ENCODE results near the gene PRKAG2.
A peak's percentile ranks its signal among the peaks of the same experiment; 100 is the strongest.

The PRKAG2 gene

GRCh38 chr7:151570366-151570915 lies 306.5 kb downstream of the PRKAG2 start:
- peak; percentile 9 for DNase-seq

GRCh38 chr7:151568956-151569940 lies 307.7 kb downstream of the PRKAG2 start:
- no peak for DNase-seq

- peak; percentile 42 for DNase-seq
Observed at GRCh38 chr7:151566897-151567320, 310.0 kb downstream of the PRKAG2 start.

GRCh38 chr7:151565541-151565940 lies 311.4 kb downstream of the PRKAG2 start:
- no peak for DNase-seq

- no peak for DNase-seq
Observed at GRCh38 chr7:151560243-151560642, 316.7 kb downstream of the PRKAG2 start.

- no peak for DNase-seq
Observed at GRCh38 chr7:151559557-151560183, 317.2 kb downstream of the PRKAG2 start.

GRCh38 chr7:151558575-151558974 lies 318.3 kb downstream of the PRKAG2 start:
- no peak for DNase-seq

- no peak for DNase-seq
Observed at GRCh38 chr7:151556592-151556991, 320.3 kb downstream of the PRKAG2 start.

- DNase-seq, result no peak
Observed at GRCh38 chr7:151553356-151553755, 323.6 kb downstream of the PRKAG2 start.

GRCh38 chr7:151552352-151553028 lies 324.4 kb downstream of the PRKAG2 start:
- no peak for DNase-seq

- DNase-seq, result no peak
Observed at GRCh38 chr7:151551820-151552219, 325.1 kb downstream of the PRKAG2 start.

- DNase-seq, result peak; percentile 5
Observed at GRCh38 chr7:151550656-151551286, 326.1 kb downstream of the PRKAG2 start.

- no peak for DNase-seq
Observed at GRCh38 chr7:151549644-151550043, 327.3 kb downstream of the PRKAG2 start.

GRCh38 chr7:151549083-151549482 lies 327.8 kb downstream of the PRKAG2 start:
- DNase-seq, result no peak

- no peak for DNase-seq
Observed at GRCh38 chr7:151544183-151544582, 332.7 kb downstream of the PRKAG2 start.

GRCh38 chr7:151542606-151543130 lies 334.2 kb downstream of the PRKAG2 start:
- DNase-seq, result no peak

- no peak for DNase-seq
Observed at GRCh38 chr7:151541709-151542499, 335.0 kb downstream of the PRKAG2 start.

- no peak for DNase-seq
Observed at GRCh38 chr7:151540146-151540545, 336.8 kb downstream of the PRKAG2 start.

GRCh38 chr7:151539088-151539671 lies 337.7 kb downstream of the PRKAG2 start:
- no peak for DNase-seq

- DNase-seq, result no peak
Observed at GRCh38 chr7:151537818-151538561, 338.9 kb downstream of the PRKAG2 start.

All from suppressor macrophage treated with lipopolysaccharide for 4 hours (primary cell).